GM10248 (cell line): ENCODE results near the gene C6orf15.
A peak's percentile ranks its signal among the peaks of the same experiment; 100 is the strongest.

ENCODE experiments used
- CTCF ChIA-PET: fragments of 300-600 bp; sonication (Branson Sonifier 250); formaldehyde crosslinking; extraction: SDS; loops from one replicate; lab custom pipeline; 2021; ENCODE audit warnings: antibody characterized with exemption; lab: Yijun Ruan, JAX
- POLR2A ChIA-PET: fragments of 350-650 bp; sonication (Branson Sonifier 250); formaldehyde crosslinking; extraction: SDS; loops from one replicate; lab custom pipeline; 2020; ENCODE audit warnings: antibody characterized with exemption; lab: Yijun Ruan, JAX
- DNase-seq: peaks from one replicate; pipeline ENCODE4 v3.0.0; 2012; ENCODE audit errors: extremely low spot score
- TF ChIP-seq, protein P1 (sequence below): IDR thresholded peaks from 2 replicates; pipeline ENCODE4 v1.5.1; 2012; ENCODE audit warnings: mild to moderate bottlenecking, low read depth; ENCODE audit errors: extremely low read depth, missing control alignments, control extremely low read depth

The C6orf15 gene

DNA sequence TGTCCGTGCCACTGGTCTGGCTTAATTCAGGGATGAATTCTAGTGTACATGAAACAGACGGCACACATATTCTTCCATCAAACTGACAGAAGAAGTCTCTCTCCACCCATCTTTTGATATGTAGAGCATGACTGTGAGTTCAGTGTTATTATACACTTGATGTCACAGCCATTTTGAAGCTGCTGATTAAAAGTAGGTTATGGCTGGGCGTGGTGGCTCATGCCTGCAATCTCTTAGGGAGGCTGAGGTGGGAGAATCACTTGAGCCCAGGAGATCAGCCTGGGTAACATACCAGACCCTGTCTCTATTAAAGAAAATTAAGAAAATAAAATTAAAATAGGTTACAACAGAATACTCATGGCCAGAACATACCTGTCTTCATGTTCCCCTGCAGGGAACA is 20.7 kb downstream of the C6orf15 start:
- ChIA-PET CTCF (interaction anchor here (1.5 to 4.3 kb wide), 5 partner anchors 9 to 263 kb away, joined by 5 to 25 read pairs (median 12); no protein-coding TSS in a partner anchor), POLR2A (no interaction called here)
- no peak for DNase-seq
- TF ChIP-seq, protein P1, sequence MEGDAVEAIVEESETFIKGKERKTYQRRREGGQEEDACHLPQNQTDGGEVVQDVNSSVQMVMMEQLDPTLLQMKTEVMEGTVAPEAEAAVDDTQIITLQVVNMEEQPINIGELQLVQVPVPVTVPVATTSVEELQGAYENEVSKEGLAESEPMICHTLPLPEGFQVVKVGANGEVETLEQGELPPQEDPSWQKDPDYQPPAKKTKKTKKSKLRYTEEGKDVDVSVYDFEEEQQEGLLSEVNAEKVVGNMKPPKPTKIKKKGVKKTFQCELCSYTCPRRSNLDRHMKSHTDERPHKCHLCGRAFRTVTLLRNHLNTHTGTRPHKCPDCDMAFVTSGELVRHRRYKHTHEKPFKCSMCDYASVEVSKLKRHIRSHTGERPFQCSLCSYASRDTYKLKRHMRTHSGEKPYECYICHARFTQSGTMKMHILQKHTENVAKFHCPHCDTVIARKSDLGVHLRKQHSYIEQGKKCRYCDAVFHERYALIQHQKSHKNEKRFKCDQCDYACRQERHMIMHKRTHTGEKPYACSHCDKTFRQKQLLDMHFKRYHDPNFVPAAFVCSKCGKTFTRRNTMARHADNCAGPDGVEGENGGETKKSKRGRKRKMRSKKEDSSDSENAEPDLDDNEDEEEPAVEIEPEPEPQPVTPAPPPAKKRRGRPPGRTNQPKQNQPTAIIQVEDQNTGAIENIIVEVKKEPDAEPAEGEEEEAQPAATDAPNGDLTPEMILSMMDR = no peak

DNA sequence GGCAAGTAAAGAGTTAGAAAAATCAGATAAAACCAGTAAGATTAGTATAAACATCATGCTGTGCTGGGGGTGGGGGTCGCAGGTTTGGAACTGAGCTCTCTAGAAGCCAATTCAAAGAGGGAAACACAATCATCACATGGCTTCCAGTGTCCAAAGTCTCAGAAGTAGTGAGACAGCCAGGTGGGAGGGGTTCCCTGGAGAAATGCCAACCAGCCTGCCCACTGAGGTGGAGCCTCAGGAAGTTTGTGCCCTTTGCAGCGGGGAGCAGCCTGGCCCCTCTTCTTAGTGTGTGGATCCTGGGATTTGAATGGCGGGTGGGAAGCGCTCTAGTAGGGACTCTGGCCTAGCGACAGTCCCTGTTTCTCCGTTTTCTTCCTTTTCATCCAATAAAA is 21.4 kb downstream of the C6orf15 start:
- TF ChIP-seq, protein P1 = no peak
- DNase-seq = no peak
- ChIA-PET POLR2A (no interaction called here), CTCF (interaction anchor here (1.1 to 4.3 kb wide), 7 partner anchors 8 to 270 kb away, joined by 5 to 25 read pairs (median 8); no protein-coding TSS in a partner anchor)

DNA sequence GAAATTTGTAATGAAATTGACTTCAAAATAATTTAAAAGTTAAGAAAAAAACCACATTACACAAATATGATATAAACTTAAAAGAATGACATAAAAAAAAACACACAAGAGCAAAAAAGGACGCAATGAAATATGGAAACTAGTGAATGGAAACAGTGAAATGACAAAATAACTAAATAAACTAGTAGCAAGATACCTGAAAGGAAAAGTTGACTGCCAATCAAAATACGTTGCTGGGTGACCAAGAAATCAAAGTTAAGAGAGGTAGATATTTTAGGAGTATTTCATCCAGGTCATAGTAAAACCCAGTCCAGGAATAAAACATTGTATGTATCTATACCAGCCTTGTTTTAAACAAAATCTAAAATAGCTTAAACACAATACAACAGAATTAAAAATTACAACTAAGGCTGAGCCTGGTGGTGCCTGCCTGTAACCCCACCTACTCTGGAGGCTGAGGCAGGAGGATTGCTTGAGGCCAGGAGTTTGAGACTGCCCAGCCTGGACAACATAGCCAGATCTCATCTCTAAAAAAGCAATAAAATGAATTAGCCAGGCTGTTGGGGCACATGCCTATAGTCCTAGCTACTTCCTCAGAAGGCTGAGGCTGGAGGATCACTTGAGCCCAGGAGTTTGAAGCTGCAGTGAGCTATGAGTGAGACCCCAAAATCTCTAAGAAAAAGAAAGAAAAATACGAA is 22.0 kb downstream of the C6orf15 start:
- TF ChIP-seq, protein P1 = no peak

DNA sequence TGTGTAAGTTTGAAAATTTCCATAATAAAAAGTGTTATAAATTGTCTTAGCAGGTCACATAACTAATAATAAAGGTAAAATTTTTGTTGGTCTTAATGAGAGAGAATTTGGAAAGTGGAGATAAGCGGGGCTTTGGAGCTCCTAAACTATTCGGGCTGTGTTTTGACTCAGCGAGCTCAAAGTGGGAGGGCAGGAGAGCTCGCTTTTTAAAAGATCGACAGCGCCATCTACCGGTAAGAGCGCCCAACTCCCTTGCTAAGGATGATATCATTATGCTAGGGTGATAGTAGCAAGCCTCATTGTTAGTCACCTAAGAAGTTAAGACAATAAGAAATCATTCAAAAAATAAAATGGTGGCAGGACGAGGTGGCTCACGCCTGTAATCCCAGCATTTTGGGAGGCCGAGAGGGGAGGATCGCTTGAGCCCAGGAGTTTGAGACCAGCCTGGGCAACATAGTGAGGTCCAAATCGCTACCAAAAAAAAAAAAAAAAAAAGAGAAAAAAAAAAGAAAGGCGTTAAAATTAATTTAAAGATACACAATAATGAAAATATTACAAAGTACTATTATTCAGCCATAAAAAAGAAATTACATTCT is 24.8 kb downstream of the C6orf15 start:
- CTCF ChIA-PET = interaction anchor here (0.6 to 3.9 kb wide), 106 partner anchors 9 to 676 kb away, joined by 3 to 66 read pairs (median 4); partner anchors contain the start of genes DDR1, GTF2H4, IER3 and MUCL3
- POLR2A ChIA-PET = no interaction called here
- TF ChIP-seq, protein P1 = peak; percentile 83
- peak; percentile 86 for DNase-seq

More for the DNA sequence above, 22.0 kb downstream of the C6orf15 start:
- POLR2A ChIA-PET = no interaction called here
- no peak for DNase-seq
- CTCF ChIA-PET = interaction anchor here (0.7 to 4.3 kb wide), 8 partner anchors 8 to 269 kb away, joined by 3 to 25 read pairs (median 8); no protein-coding TSS in a partner anchor

DNA sequence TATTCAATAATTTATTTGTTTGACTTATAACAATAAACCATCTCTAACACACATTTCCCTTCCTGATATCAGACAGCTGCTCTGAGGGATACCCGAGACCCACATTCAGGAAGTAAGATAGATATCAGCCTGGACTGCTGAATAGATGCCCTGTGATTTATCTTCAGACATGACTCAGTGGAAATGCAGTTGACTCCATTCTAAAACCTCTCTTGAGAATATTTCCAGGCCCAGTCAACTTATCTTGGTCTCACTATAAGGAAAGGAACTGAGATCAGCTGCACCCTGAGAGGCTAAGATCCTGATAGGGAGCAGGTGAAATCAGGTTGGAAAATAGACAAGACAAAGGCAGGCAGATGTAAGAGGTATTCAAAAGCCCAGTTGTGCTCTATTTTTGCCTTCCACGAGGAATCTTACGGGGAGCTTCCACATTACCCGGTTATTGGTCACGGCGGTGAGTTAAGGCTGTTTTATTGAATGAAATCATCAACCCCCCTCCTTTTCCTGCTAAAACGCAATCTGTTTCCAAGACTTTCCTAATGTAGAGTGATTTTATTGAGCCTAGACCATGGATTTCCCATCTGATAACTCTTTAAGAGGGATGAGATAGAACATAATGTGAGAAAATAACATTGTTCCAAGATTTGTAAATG is 25.5 kb downstream of the C6orf15 start:
- POLR2A ChIA-PET = no interaction called here
- TF ChIP-seq, protein P1 = no peak
- CTCF ChIA-PET = interaction anchor here (0.6 to 3.9 kb wide), 108 partner anchors 9 to 676 kb away, joined by 3 to 66 read pairs (median 3); partner anchors contain the start of genes DDR1, GTF2H4, IER3 and MUCL3
- no peak for DNase-seq

DNA sequence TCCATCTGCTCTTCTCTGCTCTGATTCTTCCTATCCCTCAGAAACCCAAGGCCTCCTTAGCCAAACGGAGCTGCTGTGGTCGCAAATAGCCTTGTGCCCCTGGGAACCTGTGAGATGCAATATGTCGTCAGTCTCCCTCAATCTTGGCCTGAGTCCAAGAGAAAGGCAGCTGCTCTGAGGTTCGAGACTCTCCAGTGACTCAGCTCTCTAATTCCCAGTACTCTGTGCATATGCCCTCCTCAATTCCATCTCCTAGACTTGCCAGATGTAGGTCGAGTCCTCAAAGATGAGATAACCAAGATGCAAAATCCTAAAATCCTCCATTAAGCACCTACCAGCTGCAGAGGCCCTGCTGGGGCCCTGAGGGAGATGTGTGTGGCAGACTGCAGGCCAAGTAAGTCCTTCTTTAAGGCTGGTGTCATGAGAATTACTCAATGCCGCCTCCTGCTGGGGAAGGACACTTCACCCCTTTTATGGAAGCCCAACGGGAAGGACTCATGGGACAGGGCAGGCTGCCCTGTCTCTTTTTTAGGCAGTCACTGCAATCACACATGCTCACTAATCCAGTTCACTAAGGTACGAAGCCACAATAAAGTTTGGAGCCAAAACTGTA is 28.5 kb downstream of the C6orf15 start:
- POLR2A ChIA-PET = no interaction called here
- TF ChIP-seq, protein P1 = peak; percentile 35
- peak; percentile 56 for DNase-seq
- CTCF ChIA-PET = interaction anchor here (0.7 to 6.1 kb wide), 16 partner anchors 7 to 600 kb away, joined by 3 to 51 read pairs (median 4); partner anchors contain the start of gene VARS2
